Endothelial cell of umbilical vein (primary cell): ENCODE data around the gene NAXD. TPM values are rescaled to one million over a fixed set of nuclear protein-coding genes. Genes with fewer than 3 reads are reported as not detected.
"Not testable (repeated sequence)": the region's sequence is repeated elsewhere in the genome, so short reads cannot be mapped to it uniquely, and the experiment has no call there.

ENCODE experiments used
- BruUV-seq: library from RNA; stranded (reverse); fragments of 400-500 nt; replicated peaks from 2 replicates; lab custom pipeline; 2021; lab: Mats Ljungman, UMichigan
- CTCF ChIA-PET: fragments of 300-600, 350-600 bp; sonication (Branson Sonifier 250); formaldehyde crosslinking; loops from one replicate; lab custom pipeline; 2021; ENCODE audit warnings: antibody characterized with exemption, inconsistent platforms; lab: Charles Lee
- POLR2A ChIA-PET: fragments of 300-600, 350-600 bp; sonication (Branson Sonifier 250); formaldehyde crosslinking; loops from one replicate; lab custom pipeline; 2021; ENCODE audit warnings: antibody characterized with exemption, inconsistent platforms; lab: Charles Lee
- DNase-seq: peaks from one replicate; pipeline ENCODE4 v3.0.0-alpha.2; 2011; ENCODE audit warnings: low read depth, low spot score
- FAIRE-seq: peaks from 2 replicates; lab custom pipeline; 2011; peaks lifted over from hg19 to GRCh38; lab: Jason Lieb, UNC
- H2AFZ ChIP-seq: 2 replicates; pipeline ENCODE4 v1.6.0; 2012; ENCODE audit warnings: low read depth, low read length, control low read depth, inconsistent platforms
- H3K27ac ChIP-seq: 2 replicates; pipeline ENCODE4 v1.5.1; 2011; ENCODE audit warnings: low read depth, mild to moderate bottlenecking, control low read depth, low read length, moderate library complexity; ENCODE audit not compliant: insufficient read depth
- H3K27me3 ChIP-seq, 2 experiments: 2 replicates each; pipeline versions ENCODE4 v1.6.0 to v1.6.1; 2011; ENCODE audit warnings: low read length in 2 of 2, mixed read lengths in 1 of 2; ENCODE audit not compliant: control insufficient read depth in 2 of 2, insufficient read depth in 2 of 2
- H3K36me3 ChIP-seq, 2 experiments: 2 replicates in 1 of 2; 3 replicates in 1 of 2; pipeline ENCODE4 v1.5.1; 2011; ENCODE audit warnings: low read length in 2 of 2, mild to moderate bottlenecking in 1 of 2, moderate library complexity in 1 of 2; ENCODE audit not compliant: control insufficient read depth in 2 of 2, insufficient read depth in 2 of 2; ENCODE audit errors: extremely low read depth in 1 of 2
- H3K4me1 ChIP-seq: 3 replicates; pipeline ENCODE4 v1.5.1; 2011; ENCODE audit warnings: mild to moderate bottlenecking, low read length; ENCODE audit not compliant: control insufficient read depth, insufficient read depth; ENCODE audit errors: extremely low read depth
- H3K4me2 ChIP-seq: 2 replicates; pipeline ENCODE4 v1.6.1; 2011; ENCODE audit warnings: low read length, control low read depth, mixed read lengths; ENCODE audit not compliant: insufficient read depth
- H3K4me3 ChIP-seq, 3 experiments: fragments of 200-600 bp in 1 of 3; sonication (generic), shearing (Covaris generic) in 1 of 3; replicated peaks in 1 of 3; 2 replicates each; pipeline ENCODE4 v1.5.1; 2011 to 2016; ENCODE audit warnings: control low read depth in 3 of 3, low read length in 3 of 3, mild to moderate bottlenecking in 2 of 3, inconsistent platforms in 1 of 3, low read depth in 1 of 3, moderate library complexity in 1 of 3; ENCODE audit not compliant: insufficient read depth in 1 of 3
- H3K79me2 ChIP-seq: 2 replicates; pipeline ENCODE4 v1.6.0; 2012; ENCODE audit warnings: low read length, inconsistent platforms; ENCODE audit not compliant: control insufficient read depth, insufficient read depth
- H3K9ac ChIP-seq: replicated peaks from 2 replicates; pipeline ENCODE3; 2011; ENCODE audit warnings: low read length, control low read depth; ENCODE audit not compliant: insufficient read depth; ENCODE audit errors: extremely low read depth
- H3K9me1 ChIP-seq: replicated peaks from 3 replicates; pipeline ENCODE4 v1.6.0; 2011; ENCODE audit warnings: mild to moderate bottlenecking, low read length; ENCODE audit not compliant: control insufficient read depth, insufficient read depth; ENCODE audit errors: extremely low read depth
- H3K9me3 ChIP-seq: replicated peaks from 2 replicates; pipeline ENCODE4 v1.5.1; 2012; ENCODE audit warnings: low read length, inconsistent platforms; ENCODE audit not compliant: control insufficient read depth, insufficient read depth
- H4K20me1 ChIP-seq: replicated peaks from 2 replicates; pipeline ENCODE3; 2011; ENCODE audit warnings: mild to moderate bottlenecking, low read length; ENCODE audit not compliant: control insufficient read depth, insufficient read depth; ENCODE audit errors: extremely low read depth
- CTCF ChIP-seq, 2 donors: IDR thresholded peaks; 1 replicate in 1 of 2; 2 replicates in 1 of 2; pipeline ENCODE4 v1.5.1; 2011; ENCODE audit warnings: low read length in 2 of 2, mild to moderate bottlenecking in 2 of 2, moderate library complexity in 2 of 2, control low read depth in 1 of 2, inconsistent platforms in 1 of 2, low read depth in 1 of 2; ENCODE audit not compliant: insufficient read depth in 1 of 2; ENCODE audit errors: extremely low read depth in 1 of 2
- EZH2 ChIP-seq: IDR thresholded peaks from 2 replicates; pipeline ENCODE4 v1.6.1; 2012; ENCODE audit warnings: borderline replicate concordance, low read depth, mild to moderate bottlenecking, moderate library complexity, low read length, inconsistent platforms; ENCODE audit not compliant: severe bottlenecking
- FOS ChIP-seq: IDR thresholded peaks from 2 replicates; pipeline ENCODE4 v1.6.1; 2011; ENCODE audit warnings: mild to moderate bottlenecking, low read length, moderate library complexity, borderline replicate concordance; ENCODE audit not compliant: insufficient read depth
- GATA2 ChIP-seq: IDR thresholded peaks from 2 replicates; pipeline ENCODE4 v1.7.0; 2011; ENCODE audit warnings: low read depth, mild to moderate bottlenecking, moderate library complexity, mixed read lengths, low read length; ENCODE audit not compliant: insufficient read length, insufficient read depth
- JUN ChIP-seq: IDR thresholded peaks from 2 replicates; pipeline ENCODE4 v1.6.1; 2011; ENCODE audit warnings: borderline replicate concordance, low read depth; ENCODE audit not compliant: insufficient read length, insufficient read depth
- MAX ChIP-seq: IDR thresholded peaks from 2 replicates; pipeline ENCODE4 v1.6.1; 2011; ENCODE audit not compliant: insufficient read depth, insufficient read length
- MYC ChIP-seq: IDR thresholded peaks from one replicate; pipeline ENCODE4 v1.6.1; 2011; ENCODE audit warnings: mild to moderate bottlenecking, low read depth, low read length
- POLR2A ChIP-seq: IDR thresholded peaks from 2 replicates; pipeline ENCODE4 v1.6.1; 2012; ENCODE audit warnings: low read depth, mild to moderate bottlenecking, control low read depth, low read length
- POLR2AphosphoS5 ChIP-seq: IDR thresholded peaks from 2 replicates; pipeline ENCODE4 v1.6.1; 2012; ENCODE audit warnings: low read depth, mild to moderate bottlenecking, control low read depth, low read length, moderate library complexity; ENCODE audit not compliant: insufficient read depth
- dilution Hi-C: fragments of 300-500 bp; cut with MboI; formaldehyde crosslinking; loops from one replicate; pipeline ENCODE4 v1.15.0; 2019; ENCODE audit warnings: low sequenced_read_pairs; ENCODE audit not compliant: extremely low pct_ligation_motif_present
- intact Hi-C: fragments of 100-400 bp; cut with micrococcal nuclease; formaldehyde crosslinking; loops from one replicate; pipeline ENCODE4 v1.10.0; 2022
- polyA plus RNA-seq, 4 experiments: library from polyadenylated mRNA; depleted of rRNA in 3 of 4; stranded (reverse) in 3 of 4; unstranded in 1 of 4; fragments of >200 nt; gene quantifications; 2 replicates each; pipeline versions ENCODE4 v1.2.1 to v1.2.3, GENCODE V29; 2011 to 2012; ENCODE audit warnings: missing spikeins in 1 of 4
- total RNA-seq: library from RNA; stranded (reverse); gene quantifications from 2 replicates; pipeline ENCODE4 v1.2.3, GENCODE V29; 2021

The NAXD gene
- total and polyA plus RNA-seq, 2 donors (not counting 3 experiments of a cell fraction or from before 2014, with no cell fraction given): 19.9 to 42.9 TPM

GRCh38 chr13:110657196-110657595, 41.9 kb downstream of the NAXD start:
- Histone ChIP-seq H2AFZ (no peak overlapping the region), H3K79me2 (no peaks in the 10 kb centered on the region), H3K4me2 (no peak overlapping the region), H3K36me3 (no peaks in the 10 kb centered on the region), H3K9me1 (no peaks in the 10 kb centered on the region), H3K27me3 (no peaks in the 10 kb centered on the region), H3K27ac (no peak overlapping the region), H3K4me1 (no peaks in the 10 kb centered on the region), H3K4me3 (no peak overlapping the region), H3K9ac (no peak overlapping the region), H3K9me3 (no peaks in the 10 kb centered on the region), H4K20me1 (no peaks in the 10 kb centered on the region)
- CTCF ChIA-PET: interaction anchor here (0.7 kb wide), 1 partner anchor 10 kb away, joined by 3 read pairs; no protein-coding TSS in a partner anchor
- dilution Hi-C loops (no loop called here), intact Hi-C loops (no loop called here)
- POLR2A ChIA-PET: no interaction called here
- DNase-seq: no peak
- FAIRE-seq: no peak
- BruUV-seq: no TSS peak
- TF ChIP-seq FOS (no peak), JUN (no peak), POLR2AphosphoS5 (no peak), MYC (no peak), GATA2 (no peak), CTCF (IDR thresholded peaks at IDR 0.05; ENCODE audit: extremely low read depth in 1 of 2, insufficient read depth in 1 of 2, low read depth in 1 of 2, low read length in 2 of 2) (no peak), POLR2A (no peak), EZH2 (no peak), MAX (no peak)

GRCh38 chr13:110658218-110658911, 43.0 kb downstream of the NAXD start:
- H3K27me3 ChIP-seq, H3K79me2 ChIP-seq, H3K9me1 ChIP-seq, H3K4me2 ChIP-seq, BruUV-seq, intact Hi-C loops, H3K4me1 ChIP-seq, H3K27ac ChIP-seq, POLR2A ChIA-PET, H3K36me3 ChIP-seq, H3K4me3 ChIP-seq, dilution Hi-C loops, H2AFZ ChIP-seq, H3K9me3 ChIP-seq, H4K20me1 ChIP-seq, FAIRE-seq, DNase-seq, H3K9ac ChIP-seq: not testable (repeated sequence)
- CTCF ChIA-PET: interaction anchor here (0.7 kb wide), 1 partner anchor 9 kb away, joined by 3 read pairs; no protein-coding TSS in a partner anchor
